HepG2 (cell line): ENCODE data around the gene ANAPC1.

Source experiments
- BRD4 ChIP-seq: sonication (generic); formaldehyde crosslinking; IDR thresholded peaks from 2 replicates; pipeline ENCODE4 v1.4.0; 2020; ENCODE audit warnings: missing genetic modification reagents
- EHMT2 ChIP-seq: fragments of 200-600 bp; sonication (generic); IDR thresholded peaks from 2 replicates; pipeline ENCODE4 v1.7.0; 2017; ENCODE audit warnings: antibody characterized with exemption, low read depth, low read length, borderline replicate concordance
- HIVEP1 ChIP-seq: sonication (generic); formaldehyde crosslinking; IDR thresholded peaks from 2 replicates; pipeline ENCODE4 v1.4.0; 2020; ENCODE audit warnings: mild to moderate bottlenecking, missing genetic modification reagents
- MIXL1 ChIP-seq: IDR thresholded peaks from 2 replicates; pipeline ENCODE4 v1.6.1; 2016
- ZNF292 ChIP-seq: sonication (generic); formaldehyde crosslinking; IDR thresholded peaks from 2 replicates; pipeline ENCODE4 v1.8.1; 2022; ENCODE audit warnings: mild to moderate bottlenecking, low read depth, missing genetic modification reagents, borderline replicate concordance
- ZNF317 ChIP-seq: sonication (generic); formaldehyde crosslinking; IDR thresholded peaks from 2 replicates; pipeline ENCODE4 v1.5.0; 2020; ENCODE audit warnings: mild to moderate bottlenecking, missing genetic modification reagents
- ZNF740 ChIP-seq: sonication (generic); formaldehyde crosslinking; IDR thresholded peaks from 2 replicates; pipeline ENCODE4 v1.4.0; 2020; ENCODE audit warnings: missing genetic modification reagents
- ZNF891 ChIP-seq: sonication (generic); formaldehyde crosslinking; IDR thresholded peaks from 2 replicates; pipeline ENCODE4 v1.5.0; 2020; ENCODE audit warnings: mild to moderate bottlenecking, missing genetic modification reagents
- TF ChIP-seq, protein P1 (sequence below): sonication (generic); formaldehyde crosslinking; IDR thresholded peaks from 2 replicates; pipeline ENCODE4 v1.5.0; 2020; ENCODE audit warnings: mild to moderate bottlenecking, missing genetic modification reagents, moderate library complexity

DNA sequence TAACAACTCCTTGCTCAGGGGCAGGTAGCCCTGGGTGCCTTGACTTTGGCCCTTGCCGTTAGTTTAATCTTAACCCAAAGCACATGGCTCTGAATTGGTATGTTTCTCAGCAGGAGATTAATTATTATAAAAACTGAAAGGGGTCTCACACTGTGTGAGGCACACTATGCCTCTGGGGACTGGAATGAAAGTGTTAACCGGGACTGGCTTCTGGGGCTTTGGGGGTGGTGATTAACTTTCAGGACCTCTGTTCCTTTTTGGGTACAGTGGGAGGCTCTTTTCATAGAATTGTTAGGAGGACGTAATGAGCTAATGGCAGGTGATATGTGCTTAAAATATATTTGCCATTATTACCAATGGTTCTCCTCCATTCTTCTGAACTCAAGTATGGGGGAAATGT is 19.5 kb upstream of the ANAPC1 start:
- TF ChIP-seq EHMT2 (no peak), ZNF740 (no peak), BRD4 (CRISPR knock-in tag) (no peak), ZNF317 (no peak), ZNF891 (CRISPR knock-in tag) (no peak), MIXL1 (CRISPR knock-in tag) (no peak), HIVEP1 (CRISPR knock-in tag) (no peak), ZNF292 (CRISPR knock-in tag) (no peak)
- TF ChIP-seq, protein P1, sequence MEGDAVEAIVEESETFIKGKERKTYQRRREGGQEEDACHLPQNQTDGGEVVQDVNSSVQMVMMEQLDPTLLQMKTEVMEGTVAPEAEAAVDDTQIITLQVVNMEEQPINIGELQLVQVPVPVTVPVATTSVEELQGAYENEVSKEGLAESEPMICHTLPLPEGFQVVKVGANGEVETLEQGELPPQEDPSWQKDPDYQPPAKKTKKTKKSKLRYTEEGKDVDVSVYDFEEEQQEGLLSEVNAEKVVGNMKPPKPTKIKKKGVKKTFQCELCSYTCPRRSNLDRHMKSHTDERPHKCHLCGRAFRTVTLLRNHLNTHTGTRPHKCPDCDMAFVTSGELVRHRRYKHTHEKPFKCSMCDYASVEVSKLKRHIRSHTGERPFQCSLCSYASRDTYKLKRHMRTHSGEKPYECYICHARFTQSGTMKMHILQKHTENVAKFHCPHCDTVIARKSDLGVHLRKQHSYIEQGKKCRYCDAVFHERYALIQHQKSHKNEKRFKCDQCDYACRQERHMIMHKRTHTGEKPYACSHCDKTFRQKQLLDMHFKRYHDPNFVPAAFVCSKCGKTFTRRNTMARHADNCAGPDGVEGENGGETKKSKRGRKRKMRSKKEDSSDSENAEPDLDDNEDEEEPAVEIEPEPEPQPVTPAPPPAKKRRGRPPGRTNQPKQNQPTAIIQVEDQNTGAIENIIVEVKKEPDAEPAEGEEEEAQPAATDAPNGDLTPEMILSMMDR (CRISPR knock-in tag), result no peak
